Measurements from ENCODE around the gene SNTN.

GRCh38 chr3:63693351-63693750 is 40.9 kb downstream of the SNTN start:
- no peak for TF ChIP-seq EZH2 (IDR thresholded peaks at IDR 0.05; ENCODE audit: borderline replicate concordance, insufficient read depth, low read length, poor library complexity, severe bottlenecking)
- TF ChIP-seq, protein P1, sequence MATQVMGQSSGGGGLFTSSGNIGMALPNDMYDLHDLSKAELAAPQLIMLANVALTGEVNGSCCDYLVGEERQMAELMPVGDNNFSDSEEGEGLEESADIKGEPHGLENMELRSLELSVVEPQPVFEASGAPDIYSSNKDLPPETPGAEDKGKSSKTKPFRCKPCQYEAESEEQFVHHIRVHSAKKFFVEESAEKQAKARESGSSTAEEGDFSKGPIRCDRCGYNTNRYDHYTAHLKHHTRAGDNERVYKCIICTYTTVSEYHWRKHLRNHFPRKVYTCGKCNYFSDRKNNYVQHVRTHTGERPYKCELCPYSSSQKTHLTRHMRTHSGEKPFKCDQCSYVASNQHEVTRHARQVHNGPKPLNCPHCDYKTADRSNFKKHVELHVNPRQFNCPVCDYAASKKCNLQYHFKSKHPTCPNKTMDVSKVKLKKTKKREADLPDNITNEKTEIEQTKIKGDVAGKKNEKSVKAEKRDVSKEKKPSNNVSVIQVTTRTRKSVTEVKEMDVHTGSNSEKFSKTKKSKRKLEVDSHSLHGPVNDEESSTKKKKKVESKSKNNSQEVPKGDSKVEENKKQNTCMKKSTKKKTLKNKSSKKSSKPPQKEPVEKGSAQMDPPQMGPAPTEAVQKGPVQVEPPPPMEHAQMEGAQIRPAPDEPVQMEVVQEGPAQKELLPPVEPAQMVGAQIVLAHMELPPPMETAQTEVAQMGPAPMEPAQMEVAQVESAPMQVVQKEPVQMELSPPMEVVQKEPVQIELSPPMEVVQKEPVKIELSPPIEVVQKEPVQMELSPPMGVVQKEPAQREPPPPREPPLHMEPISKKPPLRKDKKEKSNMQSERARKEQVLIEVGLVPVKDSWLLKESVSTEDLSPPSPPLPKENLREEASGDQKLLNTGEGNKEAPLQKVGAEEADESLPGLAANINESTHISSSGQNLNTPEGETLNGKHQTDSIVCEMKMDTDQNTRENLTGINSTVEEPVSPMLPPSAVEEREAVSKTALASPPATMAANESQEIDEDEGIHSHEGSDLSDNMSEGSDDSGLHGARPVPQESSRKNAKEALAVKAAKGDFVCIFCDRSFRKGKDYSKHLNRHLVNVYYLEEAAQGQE (IDR thresholded peaks at IDR 0.05; ENCODE audit: borderline replicate concordance): no peak
- no peak for TF ChIP-seq MXI1 (conservative IDR thresholded peaks at IDR 0.05; ENCODE audit: poor library complexity, severe bottlenecking)
- no peak for TF ChIP-seq EP300 (conservative IDR thresholded peaks at IDR 0.05; ENCODE audit: poor library complexity, severe bottlenecking)
- no peak for TF ChIP-seq SMC3 (conservative IDR thresholded peaks at IDR 0.05; ENCODE audit: poor library complexity)
- TF ChIP-seq, protein P2, sequence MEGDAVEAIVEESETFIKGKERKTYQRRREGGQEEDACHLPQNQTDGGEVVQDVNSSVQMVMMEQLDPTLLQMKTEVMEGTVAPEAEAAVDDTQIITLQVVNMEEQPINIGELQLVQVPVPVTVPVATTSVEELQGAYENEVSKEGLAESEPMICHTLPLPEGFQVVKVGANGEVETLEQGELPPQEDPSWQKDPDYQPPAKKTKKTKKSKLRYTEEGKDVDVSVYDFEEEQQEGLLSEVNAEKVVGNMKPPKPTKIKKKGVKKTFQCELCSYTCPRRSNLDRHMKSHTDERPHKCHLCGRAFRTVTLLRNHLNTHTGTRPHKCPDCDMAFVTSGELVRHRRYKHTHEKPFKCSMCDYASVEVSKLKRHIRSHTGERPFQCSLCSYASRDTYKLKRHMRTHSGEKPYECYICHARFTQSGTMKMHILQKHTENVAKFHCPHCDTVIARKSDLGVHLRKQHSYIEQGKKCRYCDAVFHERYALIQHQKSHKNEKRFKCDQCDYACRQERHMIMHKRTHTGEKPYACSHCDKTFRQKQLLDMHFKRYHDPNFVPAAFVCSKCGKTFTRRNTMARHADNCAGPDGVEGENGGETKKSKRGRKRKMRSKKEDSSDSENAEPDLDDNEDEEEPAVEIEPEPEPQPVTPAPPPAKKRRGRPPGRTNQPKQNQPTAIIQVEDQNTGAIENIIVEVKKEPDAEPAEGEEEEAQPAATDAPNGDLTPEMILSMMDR (IDR thresholded peaks at IDR 0.05; ENCODE audit: poor library complexity, severe bottlenecking): no peak
- no peak for TF ChIP-seq RAD21 (conservative IDR thresholded peaks at IDR 0.05)
- TF ChIP-seq TAF1 (IDR thresholded peaks at IDR 0.05; ENCODE audit: low read depth): no peak

All from neural cell (in vitro differentiated cells).